Measurements from ENCODE around the gene GSTCD.

Gene GSTCD

GRCh38 chr4:105895583-105896460 lies 187.2 kb downstream of the GSTCD start:
- FAIRE-seq = no peak

- no peak for FAIRE-seq
Measured at GRCh38 chr4:105896461-105896942, 187.9 kb downstream of the GSTCD start.

Measured in G401.6 (cell line).